HEK293 (cell line): ENCODE data around the gene IFT43.
A peak's percentile ranks its signal among the peaks of the same experiment; 100 is the strongest.

ENCODE experiments used
- CTCF ChIA-PET: fragments of 350-600 bp; formaldehyde crosslinking; extraction: SDS; loops from one replicate; lab custom pipeline; 2021; ENCODE audit warnings: antibody characterized with exemption; lab: Yijun Ruan, JAX
- POLR2A ChIA-PET: fragments of 300-600 bp; formaldehyde crosslinking; extraction: SDS; loops from one replicate; lab custom pipeline; 2020; ENCODE audit warnings: antibody characterized with exemption, inconsistent platforms; lab: Yijun Ruan, JAX
- H3K27ac ChIP-seq: fragments of 200-500 bp; sonication (Bioruptor generic); 2 replicates; pipeline ENCODE4 v1.5.1; 2014; ENCODE audit warnings: low read depth, low read length, control low read depth, inconsistent platforms; ENCODE audit errors: extremely low read depth
- H3K36me3 ChIP-seq, 2 experiments: fragments of 200-500 bp in 1 of 2; sonication (Bioruptor generic) in 1 of 2; 1 replicate in 1 of 2; 2 replicates in 1 of 2; pipeline ENCODE4 v1.5.1; 2014 to 2017; ENCODE audit warnings: inconsistent platforms in 2 of 2, low read length in 2 of 2; ENCODE audit not compliant: control insufficient read depth in 2 of 2, insufficient read depth in 1 of 2
- H3K4me1 ChIP-seq: fragments of 200-500 bp; sonication (Bioruptor generic); 2 replicates; pipeline ENCODE4 v1.5.1; 2014; ENCODE audit warnings: mild to moderate bottlenecking, low read length, inconsistent platforms; ENCODE audit not compliant: control insufficient read depth, insufficient read depth
- H3K4me3 ChIP-seq: 2 replicates; pipeline ENCODE4 v1.5.1; 2011; ENCODE audit warnings: low read depth, mild to moderate bottlenecking, control low read depth, low read length, moderate library complexity
- H3K9me3 ChIP-seq: fragments of 200-500 bp; sonication (Bioruptor generic); 2 replicates; pipeline ENCODE4 v1.5.1; 2014; ENCODE audit warnings: low read depth, low read length, inconsistent platforms; ENCODE audit not compliant: control insufficient read depth, insufficient read depth
- EGR2 ChIP-seq: fragments of 450-650 bp; formaldehyde crosslinking; IDR thresholded peaks from 2 replicates; pipeline ENCODE4 v1.5.1; 2016; ENCODE audit warnings: low read depth, missing biosample characterization, missing genetic modification characterization
- FEZF1 ChIP-seq: fragments of 450-650 bp; formaldehyde crosslinking; IDR thresholded peaks from 2 replicates; pipeline ENCODE4 v1.5.1; 2016; ENCODE audit warnings: missing biosample characterization, missing genetic modification characterization
- HOXD13 ChIP-seq: sonication (generic); formaldehyde crosslinking; IDR thresholded peaks from 2 replicates; pipeline ENCODE4 v1.8.0; 2022; ENCODE audit warnings: missing genetic modification reagents, borderline replicate concordance
- KLF9 ChIP-seq: fragments of 450-650 bp; formaldehyde crosslinking; IDR thresholded peaks from 2 replicates; pipeline ENCODE4 v1.5.1; 2016; ENCODE audit warnings: missing biosample characterization, missing genetic modification characterization, low read depth
- PRDM10 ChIP-seq: fragments of 450-650 bp; formaldehyde crosslinking; IDR thresholded peaks from 2 replicates; pipeline ENCODE4 v1.5.1; 2016; ENCODE audit warnings: missing biosample characterization, missing genetic modification characterization
- YY1 ChIP-seq: fragments of 450-650 bp; formaldehyde crosslinking; IDR thresholded peaks from 2 replicates; pipeline ENCODE4 v1.5.1; 2018; ENCODE audit warnings: missing biosample characterization, missing genetic modification characterization
- ZFHX2 ChIP-seq: fragments of 450-650 bp; formaldehyde crosslinking; conservative IDR thresholded peaks from 2 replicates; pipeline ENCODE4 v1.5.1; 2016; ENCODE audit warnings: missing biosample characterization, missing genetic modification characterization
- ZFP37 ChIP-seq: fragments of 450-650 bp; formaldehyde crosslinking; IDR thresholded peaks from 2 replicates; pipeline ENCODE4 v1.5.1; 2016; ENCODE audit warnings: missing biosample characterization, missing genetic modification characterization
- ZNF174 ChIP-seq: fragments of 450-650 bp; formaldehyde crosslinking; IDR thresholded peaks from 2 replicates; pipeline ENCODE4 v1.5.0; 2017; ENCODE audit warnings: missing biosample characterization, mild to moderate bottlenecking, missing genetic modification characterization
- ZNF19 ChIP-seq: fragments of 450-650 bp; formaldehyde crosslinking; IDR thresholded peaks from 2 replicates; pipeline ENCODE4; 2016; ENCODE audit warnings: missing biosample characterization, missing genetic modification characterization, low read depth
- ZNF223 ChIP-seq: fragments of 450-650 bp; formaldehyde crosslinking; IDR thresholded peaks from 2 replicates; pipeline ENCODE4 v1.5.1; 2016; ENCODE audit warnings: missing biosample characterization, missing genetic modification characterization
- ZNF335 ChIP-seq: fragments of 450-650 bp; formaldehyde crosslinking; conservative IDR thresholded peaks from 2 replicates; pipeline ENCODE4 v1.5.1; 2016; ENCODE audit warnings: missing biosample characterization, missing genetic modification characterization
- ZNF350 ChIP-seq: fragments of 450-650 bp; formaldehyde crosslinking; IDR thresholded peaks from 2 replicates; pipeline ENCODE4 v1.5.0; 2017; ENCODE audit warnings: missing biosample characterization, mild to moderate bottlenecking, missing genetic modification characterization
- ZNF362 ChIP-seq: fragments of 450-650 bp; formaldehyde crosslinking; IDR thresholded peaks from 2 replicates; pipeline ENCODE4 v1.5.1; 2016; ENCODE audit warnings: missing biosample characterization, missing genetic modification characterization
- ZNF530 ChIP-seq: fragments of 450-650 bp; formaldehyde crosslinking; IDR thresholded peaks from 2 replicates; pipeline ENCODE4 v1.5.1; 2016; ENCODE audit warnings: low read depth, missing biosample characterization, missing genetic modification characterization
- ZNF549 ChIP-seq: fragments of 450-650 bp; IDR thresholded peaks from 2 replicates; pipeline ENCODE4 v1.5.1; 2018; ENCODE audit warnings: missing biosample characterization, missing genetic modification characterization, mild to moderate bottlenecking, inconsistent platforms, moderate library complexity
- ZNF571 ChIP-seq: fragments of 450-650 bp; formaldehyde crosslinking; IDR thresholded peaks from 2 replicates; pipeline ENCODE4 v1.5.0; 2017; ENCODE audit warnings: missing biosample characterization, missing genetic modification characterization
- ZNF585B ChIP-seq: fragments of 450-650 bp; formaldehyde crosslinking; IDR thresholded peaks from 2 replicates; pipeline ENCODE4 v1.5.1; 2016; ENCODE audit warnings: missing biosample characterization, missing genetic modification characterization
- ZNF626 ChIP-seq: fragments of 450-650 bp; sonication (Bioruptor Pico); formaldehyde crosslinking; IDR thresholded peaks from 2 replicates; pipeline ENCODE4 v1.5.1; 2018; ENCODE audit warnings: missing biosample characterization, missing genetic modification characterization, inconsistent platforms
- ZNF776 ChIP-seq: fragments of 450-650 bp; formaldehyde crosslinking; IDR thresholded peaks from 2 replicates; pipeline ENCODE4 v1.5.0; 2017; ENCODE audit warnings: missing biosample characterization, missing genetic modification characterization, borderline replicate concordance
- ZNF792 ChIP-seq: fragments of 450-650 bp; formaldehyde crosslinking; IDR thresholded peaks from 2 replicates; pipeline ENCODE4 v1.5.1; 2016; ENCODE audit warnings: missing biosample characterization, missing genetic modification characterization
- ZNF830 ChIP-seq: fragments of 450-650 bp; IDR thresholded peaks from 2 replicates; pipeline ENCODE4 v1.5.0; 2018; ENCODE audit warnings: missing biosample characterization, missing genetic modification characterization, low read depth, mild to moderate bottlenecking, moderate library complexity
- ZSCAN30 ChIP-seq: fragments of 450-650 bp; IDR thresholded peaks from 2 replicates; pipeline ENCODE4 v1.5.1; 2018; ENCODE audit warnings: missing biosample characterization, mild to moderate bottlenecking, missing genetic modification characterization, moderate library complexity

The IFT43 gene

GRCh38 chr14:75991753-75992152 is 6.2 kb downstream of the IFT43 start:
- ChIA-PET POLR2A (no interaction called here), CTCF (no interaction called here)
- Histone ChIP-seq H3K36me3 (peaks cover 4 to 76% of the 10 kb centered on the region in 2 experiments; a peak in 2 of 3 replicates), H3K27ac (no peak overlapping the region), H3K9me3 (no peaks in the 10 kb centered on the region), H3K4me1 (peaks cover 2% of the 10 kb centered on the region; the same call in 1 of the 2 replicates), H3K4me3 (no peak overlapping the region)
- TF ChIP-seq EGR2 (peak; percentile 58), ZFP37 (tag by site-specific recombination) (no peak), ZFHX2 (tag by site-specific recombination) (peak; percentile 90), ZNF223 (tag by site-specific recombination) (no peak)

- Histone ChIP-seq H3K36me3 (peaks cover 11 to 94% of the 10 kb centered on the region in 2 experiments), H3K27ac (no peak overlapping the region), H3K9me3 (no peaks in the 10 kb centered on the region), H3K4me1 (0 out of 2 replicates have a peak, but pooled peaks cover 2% of the 10 kb centered on the region), H3K4me3 (no peak overlapping the region)
- TF ChIP-seq ZNF585B (tag by site-specific recombination) (no peak), HOXD13 (CRISPR knock-in tag) (no peak), ZNF174 (tag by site-specific recombination) (no peak), ZNF830 (no peak), ZNF530 (tag by site-specific recombination) (no peak), ZSCAN30 (tag by site-specific recombination) (no peak), PRDM10 (tag by site-specific recombination) (no peak), ZNF335 (no peak), YY1 (tag by site-specific recombination) (no peak)
- POLR2A ChIA-PET, result interaction anchor here (1.5 kb wide), 1 partner anchor 8 kb away, joined by 5 read pairs; the partner anchor contains the start of gene IFT43
- CTCF ChIA-PET, result interaction anchor here (1.2 to 1.5 kb wide), 4 partner anchors 11 to 359 kb away, joined by 3 to 6 read pairs (median 4); no protein-coding TSS in a partner anchor
These were observed 8.0 kb downstream of the IFT43 start for GRCh38 chr14:75993567-75994041.

- 0 out of 2 replicates have a peak, but pooled peaks cover 2% of the 10 kb centered on the region for H3K4me1 ChIP-seq
- ChIA-PET CTCF (interaction anchor here (1.3 to 1.5 kb wide), 2 partner anchors 11 to 201 kb away, joined by 3 to 4 read pairs; no protein-coding TSS in a partner anchor), POLR2A (interaction anchor here (1.4 to 1.5 kb wide), 2 partner anchors 9 to 10 kb away, joined by 3 to 5 read pairs; partner anchors contain the start of gene IFT43)
- H3K36me3 ChIP-seq, result peaks cover 19 to 87% of the 10 kb centered on the region in 2 experiments
- H3K9me3 ChIP-seq, result no peaks in the 10 kb centered on the region
- H3K4me3 ChIP-seq, result no peak overlapping the region
- H3K27ac ChIP-seq, result no peak overlapping the region
- TF ChIP-seq ZNF776 (tag by site-specific recombination) (no peak), ZNF350 (tag by site-specific recombination) (no peak), ZNF626 (tag by site-specific recombination) (no peak), ZNF792 (no peak), ZNF549 (tag by site-specific recombination) (no peak), ZNF19 (no peak), ZNF362 (tag by site-specific recombination) (no peak), ZNF571 (no peak), KLF9 (tag by site-specific recombination) (no peak), FEZF1 (tag by site-specific recombination) (no peak)
These were observed 9.9 kb downstream of the IFT43 start for GRCh38 chr14:75995372-75996041.
